Stimulated activated CD4-positive, alpha-beta T cell treated with anti-CD3 and anti-CD28 coated beads, Interleukin-15, amount 100 ng/mL, for 48 hours (primary cell): ENCODE measurements around the gene MRPS24.

Experiments used
- DNase-seq, 2 donors: peaks; one replicate each; pipeline ENCODE4 v3.0.0-alpha.2; 2020; ENCODE audit warnings: low read depth in 2 of 2

The MRPS24 gene

GRCh38 chr7:43877968-43878864 is 8.9 kb upstream of the MRPS24 start:
- DNase-seq, result no peak

GRCh38 chr7:43876976-43877745 is 7.8 kb upstream of the MRPS24 start:
- no peak for DNase-seq

DNA sequence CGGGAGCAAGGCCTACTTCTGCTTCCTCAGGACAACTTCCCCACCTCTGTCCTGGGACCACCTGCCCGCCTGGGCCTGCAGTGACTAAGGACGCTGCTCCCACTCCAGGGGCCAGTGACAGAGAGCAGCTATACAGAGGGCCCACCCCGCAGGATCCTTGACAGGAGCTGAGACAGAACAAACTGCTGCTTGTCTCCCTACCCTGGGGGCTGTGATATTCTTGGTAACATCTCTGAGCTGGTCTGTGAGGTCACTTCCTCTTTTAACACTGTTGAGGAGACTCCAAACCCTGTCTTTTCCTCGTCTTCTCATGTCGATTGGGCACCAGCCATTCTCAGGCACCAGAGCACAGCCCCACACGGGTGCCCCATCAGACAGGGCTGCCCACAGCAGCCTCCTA is 6.9 kb upstream of the MRPS24 start:
- no peak for DNase-seq

- DNase-seq, result no peak
Observed at GRCh38 chr7:43873300-43873699, 4.0 kb upstream of the MRPS24 start.

- no peak for DNase-seq
Observed at GRCh38 chr7:43872406-43873110, 3.2 kb upstream of the MRPS24 start.

GRCh38 chr7:43871064-43871463 is 1.7 kb upstream of the MRPS24 start:
- DNase-seq, result no peak

DNA sequence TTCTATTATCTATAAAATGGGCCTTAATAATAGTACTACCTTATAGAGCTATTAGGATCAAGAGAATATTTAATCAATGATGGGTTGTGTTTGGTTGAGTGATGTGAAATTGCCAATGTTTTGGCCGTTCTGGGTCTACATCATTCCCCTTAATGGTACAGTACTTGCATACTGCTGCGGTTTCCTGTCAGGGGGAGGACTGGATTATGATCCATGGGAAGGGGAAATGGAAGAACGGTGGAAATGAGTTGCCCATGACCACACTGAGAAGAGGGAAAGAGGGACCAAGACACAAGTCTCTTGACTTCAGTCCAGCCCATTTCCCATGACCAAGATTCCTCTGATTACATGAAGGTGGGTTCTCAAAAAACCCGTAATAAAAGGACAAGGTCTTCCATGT is 999 bp upstream of the MRPS24 start:
- DNase-seq, result no peak

DNA sequence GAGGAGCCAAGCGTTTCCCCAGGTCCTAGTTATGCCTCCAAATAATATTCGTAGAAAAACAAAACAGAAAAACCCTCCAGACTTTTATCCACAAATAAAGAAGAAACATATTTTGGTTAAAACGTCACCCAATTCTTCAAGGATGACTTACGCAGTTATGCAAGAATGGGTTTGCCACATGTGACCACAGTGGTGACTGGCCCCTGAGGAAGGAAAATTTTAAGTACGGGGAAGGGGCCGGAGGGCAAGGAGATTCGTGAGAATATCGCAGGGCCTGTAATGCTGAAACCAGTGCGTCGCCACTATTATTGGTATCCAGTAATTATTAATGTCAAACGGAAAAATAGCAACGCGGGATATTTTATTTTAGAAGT is 537 bp upstream of the MRPS24 start:
- peak in 1 of 2 donors; percentile 12 for DNase-seq

- DNase-seq, result no peak
Observed at GRCh38 chr7:43868681-43869005, 674 bp downstream of the MRPS24 start.

DNA sequence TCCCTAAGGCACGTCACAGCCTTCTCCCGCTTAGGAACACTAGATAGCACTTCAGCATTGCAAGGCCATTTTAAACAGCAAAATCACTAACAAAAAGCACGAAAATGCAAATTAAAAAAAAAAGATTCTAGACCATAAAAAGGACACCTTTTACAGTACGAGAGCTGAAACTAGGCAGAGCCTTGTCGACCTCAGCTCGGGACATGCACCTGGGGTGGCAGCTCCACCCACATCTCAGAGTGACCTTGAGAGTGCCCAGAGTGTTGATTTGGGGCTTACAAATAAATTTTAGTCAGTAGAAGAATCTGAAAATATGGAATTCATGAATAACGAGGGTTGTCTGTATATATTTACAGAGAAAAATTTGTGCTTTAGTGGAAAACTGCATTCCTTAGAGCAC is 1.1 kb downstream of the MRPS24 start:
- no peak for DNase-seq

DNA sequence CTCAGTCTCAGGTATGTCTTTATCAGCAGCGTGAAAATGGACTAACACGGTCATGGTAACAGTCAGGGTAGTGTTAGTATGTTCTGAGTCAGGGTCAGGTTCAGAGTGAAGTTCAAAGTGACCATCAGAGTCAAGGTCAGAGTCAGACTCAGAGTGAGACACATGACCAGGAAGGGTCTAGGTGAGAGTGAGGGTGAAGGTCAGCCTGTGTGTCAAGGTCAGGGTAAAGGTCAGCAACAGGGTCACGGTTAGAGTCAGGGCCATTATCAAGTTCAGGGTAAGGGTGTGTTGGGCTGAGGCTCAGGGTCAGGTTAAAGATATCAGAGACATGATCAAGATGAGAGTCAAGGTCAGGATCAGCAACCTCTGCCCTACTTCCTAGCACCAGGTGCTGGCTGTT is 4.0 kb downstream of the MRPS24 start:
- no peak for DNase-seq

DNA sequence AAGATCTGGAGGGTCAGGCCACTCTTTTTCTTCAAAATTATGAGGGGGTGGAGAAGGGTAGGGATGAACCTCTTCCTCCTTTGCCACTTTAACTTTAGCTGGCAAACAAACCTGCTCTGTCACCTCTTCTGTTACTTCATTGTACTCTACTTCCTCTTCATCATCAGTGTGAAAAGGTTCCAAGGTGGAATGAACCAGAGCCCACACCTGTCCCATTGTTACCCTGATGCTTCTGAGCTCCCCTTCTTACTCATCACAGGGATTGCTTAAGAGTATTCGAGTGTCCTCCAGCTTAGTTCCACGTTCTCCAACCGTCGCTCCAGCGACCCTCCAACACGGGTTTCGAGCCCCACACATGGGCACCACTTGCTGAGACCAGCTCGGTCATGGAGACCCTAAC is 5.2 kb downstream of the MRPS24 start:
- no peak for DNase-seq

- no peak for DNase-seq
Observed at GRCh38 chr7:43856996-43857395, 12.3 kb downstream of the MRPS24 start.

GRCh38 chr7:43856316-43856715 is 13.0 kb downstream of the MRPS24 start:
- DNase-seq, result no peak

- no peak for DNase-seq
Observed at GRCh38 chr7:43855176-43855575, 14.1 kb downstream of the MRPS24 start.

- DNase-seq, result no peak
Observed at GRCh38 chr7:43851805-43852204, 17.5 kb downstream of the MRPS24 start.

- no peak for DNase-seq
Observed at GRCh38 chr7:43850348-43851116, 18.8 kb downstream of the MRPS24 start.

- no peak for DNase-seq
Observed at GRCh38 chr7:43849047-43849446, 20.3 kb downstream of the MRPS24 start.

DNA sequence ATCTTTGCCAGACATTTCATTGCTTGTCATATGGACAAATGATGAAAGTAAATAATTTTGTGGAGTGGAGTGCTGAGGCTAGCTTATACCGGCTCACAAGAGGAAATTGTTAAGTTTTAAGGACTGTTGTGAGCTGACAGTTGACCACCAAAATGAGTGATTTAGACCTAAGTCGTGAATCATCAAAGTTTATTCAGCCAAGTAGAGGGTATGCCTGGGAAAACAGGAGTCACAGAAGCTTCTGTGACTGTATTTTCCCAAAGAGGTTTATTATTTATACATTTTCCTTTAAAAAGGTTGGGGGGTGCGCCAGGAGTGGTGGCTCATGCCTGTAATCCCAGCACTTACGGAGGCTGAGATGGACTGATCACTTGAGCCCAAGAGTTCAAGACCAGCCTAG is 21.8 kb downstream of the MRPS24 start:
- no peak for DNase-seq

- no peak for DNase-seq
Observed at GRCh38 chr7:43844662-43845061, 24.7 kb downstream of the MRPS24 start.

DNA sequence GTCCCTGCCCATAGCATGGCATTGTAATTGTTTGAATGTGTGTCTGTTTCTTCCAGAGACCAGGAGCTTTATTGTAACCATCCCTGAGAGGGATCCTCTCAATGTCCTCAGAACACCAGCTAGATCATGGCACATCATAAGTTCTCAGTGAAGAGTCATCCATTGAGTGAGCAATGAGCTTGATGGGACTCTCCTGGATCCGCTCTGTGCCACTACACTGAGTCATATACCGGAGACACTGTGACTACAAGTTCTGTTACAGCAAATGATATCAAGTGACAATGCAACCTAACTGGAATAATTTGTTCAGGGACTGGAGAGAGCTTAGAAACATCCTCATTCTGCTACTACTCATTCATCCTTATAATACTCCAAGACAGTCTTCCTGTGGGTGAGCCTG is 25.1 kb downstream of the MRPS24 start:
- DNase-seq, result no peak

DNA sequence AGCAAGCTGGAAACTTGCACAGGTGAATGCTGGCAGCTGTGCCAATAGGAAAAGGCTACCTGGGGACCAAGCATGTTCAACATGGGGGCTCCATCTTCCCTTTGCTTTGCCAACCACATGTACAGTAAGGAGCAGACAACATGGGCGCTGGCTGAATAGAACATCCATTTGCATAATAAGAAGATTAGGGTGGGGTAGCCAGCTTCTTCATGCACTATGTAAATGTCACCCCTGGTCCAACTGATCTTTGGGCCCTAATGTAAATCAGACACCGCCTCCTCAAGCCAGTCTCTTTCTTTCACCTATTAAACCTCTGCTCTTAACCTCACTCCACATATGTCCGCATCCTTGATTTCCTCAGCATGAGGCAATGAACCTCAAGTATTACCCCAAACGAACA is 26.0 kb downstream of the MRPS24 start:
- DNase-seq, result no peak
